GM18868 (cell line): ENCODE data around the gene PLCB3.
A peak's percentile ranks its signal among the peaks of the same experiment; 100 is the strongest.

Source experiments
- ATAC-seq: cut with Tn5 transposase; IDR thresholded peaks from one replicate; pipeline ENCODE4 v1.9.1; 2021; ENCODE audit warnings: mild to moderate bottlenecking, moderate library complexity; ENCODE audit not compliant: unreplicated experiment

Gene PLCB3

DNA sequence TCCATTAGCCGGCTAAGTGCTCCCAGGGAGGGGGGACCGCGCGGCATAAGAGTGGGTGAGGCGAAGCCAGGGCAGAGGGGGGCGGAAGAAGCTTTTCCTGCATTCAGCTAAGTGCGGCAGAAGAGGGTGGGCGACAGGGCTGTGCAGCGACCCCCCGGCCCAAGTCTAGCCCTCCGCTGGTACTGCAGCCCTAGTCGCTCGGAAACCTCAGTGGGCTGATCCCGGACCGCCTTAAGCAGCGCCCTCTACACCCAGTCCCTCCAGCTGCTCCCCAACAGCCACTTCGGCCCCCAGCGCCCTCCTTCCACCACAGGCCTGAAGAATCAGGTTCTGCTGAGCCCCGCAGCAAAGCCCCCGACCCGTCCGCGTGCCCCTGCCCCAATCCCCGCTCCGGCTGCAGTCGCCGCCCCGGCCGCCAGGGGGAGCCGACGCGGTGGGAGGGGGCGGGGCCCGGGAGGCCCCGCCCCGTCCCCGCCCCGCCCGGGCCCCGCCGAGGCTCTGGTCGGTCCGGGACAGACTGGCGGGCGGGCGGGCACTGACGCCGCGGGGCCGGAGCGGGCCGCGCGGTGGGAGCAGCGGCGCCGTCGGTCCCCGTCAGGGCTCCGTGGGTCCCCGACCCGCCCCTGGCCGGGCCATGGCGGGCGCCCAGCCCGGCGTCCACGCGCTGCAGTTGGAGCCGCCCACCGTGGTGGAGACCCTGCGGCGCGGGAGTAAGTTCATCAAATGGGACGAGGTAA is at the start of gene PLCB3:
TSS of gene PLCB3 (plus strand) at position 515 of the 737 bp plus-strand sequence. CDS start at position 635, 120 bp downstream.
- peak; percentile 52 for ATAC-seq

DNA sequence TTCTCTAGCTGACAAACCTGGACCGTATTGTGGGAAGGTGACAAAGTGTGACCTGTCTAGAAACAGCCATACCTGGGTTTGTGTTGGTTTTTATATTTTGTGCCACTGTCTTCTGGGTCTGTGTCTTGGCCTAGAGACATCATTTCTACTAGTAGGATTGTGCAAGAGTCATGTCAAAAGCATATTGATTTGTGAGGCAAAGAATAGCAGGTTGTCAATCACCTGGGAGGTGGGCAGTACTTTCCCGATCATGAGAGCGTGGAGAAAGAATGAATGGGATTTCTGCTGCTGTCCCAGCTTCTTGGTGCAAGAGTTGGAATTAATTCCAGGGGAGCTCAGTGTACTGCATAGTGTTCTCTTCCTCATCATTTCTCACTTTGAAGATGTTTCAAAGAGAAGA is 49.8 kb upstream of the PLCB3 start:
- ATAC-seq: no peak

DNA sequence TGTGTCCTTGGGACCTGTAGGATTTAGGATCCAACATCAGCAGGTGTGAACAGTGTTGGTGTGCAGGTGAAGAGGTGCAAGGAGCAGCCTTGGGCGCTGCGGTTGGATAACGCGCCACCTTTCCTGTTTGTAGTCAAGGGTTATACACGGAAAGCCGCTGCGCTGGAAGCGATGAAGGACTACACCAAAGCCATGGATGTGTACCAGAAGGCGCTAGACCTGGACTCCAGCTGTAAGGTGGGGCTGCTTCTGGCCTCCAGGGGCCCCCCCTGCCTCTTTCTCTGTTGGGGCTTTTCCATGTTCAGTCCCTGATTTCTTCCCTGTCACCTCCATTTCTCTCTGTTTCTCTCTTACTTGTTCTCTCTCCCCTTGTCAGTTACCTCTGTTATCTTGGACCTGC is 48.3 kb upstream of the PLCB3 start:
- ATAC-seq: no peak

DNA sequence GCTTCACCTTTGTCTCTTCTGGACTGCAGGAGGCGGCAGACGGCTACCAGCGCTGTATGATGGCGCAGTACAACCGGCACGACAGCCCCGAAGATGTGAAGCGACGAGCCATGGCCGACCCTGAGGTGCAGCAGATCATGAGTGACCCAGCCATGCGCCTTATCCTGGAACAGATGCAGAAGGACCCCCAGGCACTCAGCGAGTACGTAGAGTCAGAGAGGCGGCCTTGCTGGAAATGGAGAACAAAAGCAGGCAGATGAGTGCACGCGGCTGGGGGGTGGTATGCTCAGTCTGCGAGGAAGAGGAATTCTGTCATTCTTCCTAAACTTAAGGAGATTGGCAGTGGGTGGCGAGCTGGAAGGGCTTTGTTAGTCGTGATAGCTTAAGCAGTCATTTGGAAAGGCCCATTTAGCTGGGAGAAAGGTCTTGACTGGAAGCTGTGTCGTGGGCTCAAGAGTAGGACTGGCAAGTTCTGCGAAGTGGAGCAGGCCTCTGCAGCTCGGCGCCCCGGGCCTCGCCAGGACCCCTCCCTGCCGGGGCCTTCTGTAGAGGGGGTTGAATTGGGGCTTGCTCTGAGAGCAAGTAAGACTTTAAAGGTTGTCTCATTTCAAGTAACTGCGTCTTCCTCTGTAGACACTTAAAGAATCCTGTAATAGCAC is 47.8 kb upstream of the PLCB3 start:
- no peak for ATAC-seq

DNA sequence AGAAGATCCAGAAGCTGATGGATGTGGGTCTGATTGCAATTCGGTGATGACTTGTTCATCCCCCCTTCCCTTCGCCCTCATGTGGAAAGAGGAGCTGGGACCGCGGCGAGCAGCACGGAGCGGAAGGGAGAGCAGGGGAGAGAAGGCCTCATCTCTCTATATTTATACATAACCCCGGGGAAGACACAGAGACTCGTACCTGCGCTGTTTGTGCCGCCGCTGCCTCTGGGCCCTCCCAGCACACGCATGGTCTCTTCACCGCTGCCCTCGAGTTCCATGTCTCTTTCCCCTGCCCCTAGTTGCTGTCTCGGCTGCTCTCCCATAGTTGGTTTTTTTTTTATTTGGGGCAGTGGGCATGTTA is 47.3 kb upstream of the PLCB3 start:
- no peak for ATAC-seq

DNA sequence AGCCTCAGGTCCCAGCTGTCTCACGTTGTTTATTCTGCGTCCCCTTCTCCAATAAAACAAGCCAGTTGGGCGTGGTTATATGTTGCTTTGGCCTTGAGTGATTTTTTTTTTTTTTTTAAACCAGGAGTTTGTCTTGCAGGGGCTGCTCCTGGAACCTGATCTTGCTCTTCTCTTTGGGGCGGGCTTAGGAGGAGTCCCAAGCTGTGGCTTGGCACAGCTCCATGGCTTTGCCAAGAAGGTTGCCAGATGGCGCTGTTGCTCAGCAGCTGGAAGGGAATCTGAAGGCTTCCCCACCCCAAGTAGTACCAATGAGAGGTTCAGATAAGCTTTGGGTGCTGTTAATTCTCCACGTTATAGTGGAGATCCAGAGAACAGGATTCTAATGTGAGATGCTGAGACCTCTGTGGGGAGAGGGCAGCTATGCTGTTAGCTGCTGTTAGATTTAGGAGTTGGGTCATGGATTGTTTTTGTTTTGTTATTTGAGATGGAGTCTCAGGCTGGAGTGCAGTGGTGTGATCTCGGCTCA is 46.8 kb upstream of the PLCB3 start:
- ATAC-seq: no peak

DNA sequence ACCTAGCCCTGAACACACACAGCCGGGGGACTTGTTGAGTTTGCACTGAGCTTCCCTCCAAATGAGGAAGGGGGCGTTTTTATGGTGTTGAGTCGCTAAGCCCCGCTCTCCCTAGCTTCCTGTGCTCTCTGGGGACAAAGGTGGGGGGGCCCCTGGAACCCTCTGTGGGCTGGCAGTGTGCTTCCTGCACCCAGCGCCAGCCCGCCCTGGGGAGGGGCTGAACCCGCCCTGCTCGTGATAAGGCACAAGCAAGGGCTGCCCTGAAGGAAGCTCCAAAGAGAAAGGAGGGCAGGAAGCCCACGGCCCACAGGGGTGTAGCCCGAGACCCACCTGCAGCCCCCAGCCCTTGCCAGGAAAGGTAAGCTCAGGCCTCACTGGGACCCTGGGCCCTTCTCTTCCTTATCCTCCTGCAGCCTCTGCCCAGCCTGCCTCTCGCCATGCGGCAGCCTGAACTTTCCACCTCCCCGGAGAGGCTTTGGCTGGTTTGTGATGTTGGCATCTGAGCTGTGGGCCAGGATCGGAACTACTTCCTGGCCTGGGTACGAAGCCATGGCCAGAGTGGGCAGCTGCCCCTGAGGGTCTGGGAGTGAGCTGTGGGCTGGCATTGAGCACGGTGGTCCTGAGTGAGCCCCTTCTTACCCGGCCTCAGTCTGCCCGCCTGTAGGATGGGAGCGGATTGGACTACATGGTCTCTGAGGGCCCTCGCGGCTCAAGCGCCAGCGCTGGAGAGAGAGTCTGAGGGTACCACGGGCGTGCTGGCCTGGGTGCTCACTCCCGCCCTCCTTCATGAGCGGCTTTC is 44.7 kb upstream of the PLCB3 start, which contains the start of gene FERMT3:
TSS of gene FERMT3 (plus strand) at position 265 of the 799 bp plus-strand sequence. CDS start 644 bp downstream, outside the sequence.
- ATAC-seq: no peak

DNA sequence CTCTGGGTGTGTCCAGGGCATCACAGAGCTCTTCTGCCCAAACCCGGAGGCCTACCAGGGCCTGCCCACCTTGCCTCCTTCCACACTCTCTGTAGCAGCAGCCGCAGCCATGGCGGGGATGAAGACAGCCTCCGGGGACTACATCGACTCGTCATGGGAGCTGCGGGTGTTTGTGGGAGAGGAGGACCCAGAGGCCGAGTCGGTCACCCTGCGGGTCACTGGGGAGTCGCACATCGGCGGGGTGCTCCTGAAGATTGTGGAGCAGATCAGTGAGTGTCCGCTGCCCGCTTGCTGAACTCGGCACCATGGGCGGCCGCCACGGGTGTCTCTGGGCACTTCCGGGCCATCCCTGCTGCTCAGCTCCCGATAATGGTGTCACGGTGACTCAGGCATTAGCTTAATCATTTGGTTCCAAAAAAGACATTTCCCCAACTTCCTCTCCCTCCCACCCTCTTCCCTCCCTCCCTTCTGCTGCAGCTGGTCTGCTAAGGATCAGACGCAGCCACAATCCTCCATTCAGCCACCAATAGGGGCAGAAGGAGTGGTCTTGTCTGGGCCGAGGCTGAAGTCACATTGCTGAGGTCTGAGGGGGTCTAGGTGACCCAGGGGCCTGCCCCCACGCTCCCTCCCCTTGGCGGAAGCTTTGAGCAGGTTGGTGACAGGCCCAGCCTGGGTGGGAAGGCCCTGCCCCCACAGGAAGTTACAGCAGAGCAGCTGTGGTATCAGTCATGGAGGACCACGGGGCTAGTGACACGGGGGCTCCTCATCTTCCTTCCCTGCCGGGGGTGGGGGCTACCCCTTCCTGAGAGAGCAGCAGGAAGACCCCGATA is 43.9 kb upstream of the PLCB3 start:
- peak; percentile 51 for ATAC-seq

DNA sequence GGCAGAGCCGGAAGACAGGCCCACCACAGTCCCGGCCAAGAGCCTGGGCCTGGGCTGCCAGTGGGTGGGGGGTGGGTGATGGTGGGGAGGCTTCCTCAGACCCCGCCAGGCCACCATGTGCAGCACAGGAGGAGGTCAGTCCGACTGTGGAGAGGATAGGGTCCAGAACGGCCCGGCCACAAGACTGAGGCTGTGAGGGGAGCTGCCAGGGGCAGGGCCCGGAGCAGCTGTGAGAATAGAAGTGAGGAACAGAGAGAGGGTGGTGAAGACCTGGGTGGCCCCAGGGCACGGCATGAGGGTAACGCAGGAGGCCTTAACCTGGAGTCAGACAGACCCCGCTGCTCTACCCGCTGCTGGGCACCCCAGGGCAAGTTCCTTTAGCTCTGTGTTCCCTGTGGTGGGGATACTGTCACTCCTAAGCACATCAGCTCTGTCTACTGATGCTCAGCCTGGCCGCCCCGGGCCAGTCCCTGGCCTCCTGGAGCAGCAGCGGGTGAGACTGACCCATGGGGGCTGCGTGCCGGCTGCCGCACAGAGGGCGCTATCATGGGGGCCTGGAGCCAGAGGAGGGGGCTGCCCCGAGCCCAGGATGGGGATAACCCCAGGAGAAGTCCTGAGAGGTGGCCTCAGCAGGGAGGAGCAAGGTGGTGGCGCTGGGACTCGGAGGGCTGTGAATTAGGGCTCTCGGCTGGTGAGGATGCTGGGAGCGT is 43.1 kb upstream of the PLCB3 start:
- ATAC-seq: no peak

DNA sequence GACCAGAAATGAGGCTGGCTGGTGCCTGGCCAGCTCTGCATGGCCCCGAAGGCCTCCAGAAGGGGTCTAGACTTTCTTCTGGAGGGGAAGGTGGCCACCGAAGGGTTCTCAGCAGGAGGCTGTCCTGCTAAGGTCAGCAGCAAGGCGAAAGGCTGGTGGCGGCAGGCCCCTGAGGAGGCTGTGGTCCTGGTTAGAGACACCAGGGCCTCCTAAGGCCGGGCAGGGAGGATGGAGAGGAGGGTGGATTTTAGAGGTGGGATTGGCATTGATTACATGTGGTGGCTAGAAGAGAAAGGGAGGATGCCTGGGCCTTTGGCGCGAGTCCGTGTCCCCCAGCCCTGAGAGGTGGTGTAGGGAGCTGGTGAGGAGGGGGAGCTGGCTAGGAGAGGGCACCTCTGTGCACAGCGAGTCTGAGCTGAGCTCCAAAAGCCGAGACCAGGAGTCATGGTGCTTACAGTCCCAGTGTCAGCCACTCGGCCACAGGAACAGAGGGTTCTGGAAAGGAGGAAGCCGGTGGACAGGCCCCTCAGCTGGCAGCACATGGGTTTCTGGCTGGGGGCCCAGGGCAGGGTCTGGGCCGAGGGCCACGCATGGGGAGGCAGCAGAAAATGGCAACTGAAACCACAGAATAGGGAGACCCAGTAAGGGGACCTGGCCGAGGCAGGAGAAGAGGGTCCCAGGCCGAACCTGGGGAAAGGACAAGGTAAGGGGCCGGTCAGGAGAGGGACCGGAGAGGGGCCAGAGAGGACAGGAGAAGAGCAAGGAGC is 42.4 kb upstream of the PLCB3 start:
- no peak for ATAC-seq

DNA sequence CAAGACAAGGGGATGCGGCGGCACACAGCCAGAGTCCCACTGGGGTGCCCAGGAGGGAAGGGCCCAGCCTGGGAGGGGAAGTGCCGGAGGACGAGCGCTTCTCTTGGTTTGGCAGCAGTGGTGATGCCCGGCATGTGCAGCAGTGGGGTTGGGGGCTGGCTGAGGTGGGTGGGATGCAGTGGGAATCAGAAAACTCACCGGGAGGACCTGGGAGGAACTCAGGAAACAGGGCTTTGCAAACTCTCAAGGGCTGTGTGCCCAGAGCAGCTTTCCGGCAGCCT is 41.8 kb upstream of the PLCB3 start:
- no peak for ATAC-seq

DNA sequence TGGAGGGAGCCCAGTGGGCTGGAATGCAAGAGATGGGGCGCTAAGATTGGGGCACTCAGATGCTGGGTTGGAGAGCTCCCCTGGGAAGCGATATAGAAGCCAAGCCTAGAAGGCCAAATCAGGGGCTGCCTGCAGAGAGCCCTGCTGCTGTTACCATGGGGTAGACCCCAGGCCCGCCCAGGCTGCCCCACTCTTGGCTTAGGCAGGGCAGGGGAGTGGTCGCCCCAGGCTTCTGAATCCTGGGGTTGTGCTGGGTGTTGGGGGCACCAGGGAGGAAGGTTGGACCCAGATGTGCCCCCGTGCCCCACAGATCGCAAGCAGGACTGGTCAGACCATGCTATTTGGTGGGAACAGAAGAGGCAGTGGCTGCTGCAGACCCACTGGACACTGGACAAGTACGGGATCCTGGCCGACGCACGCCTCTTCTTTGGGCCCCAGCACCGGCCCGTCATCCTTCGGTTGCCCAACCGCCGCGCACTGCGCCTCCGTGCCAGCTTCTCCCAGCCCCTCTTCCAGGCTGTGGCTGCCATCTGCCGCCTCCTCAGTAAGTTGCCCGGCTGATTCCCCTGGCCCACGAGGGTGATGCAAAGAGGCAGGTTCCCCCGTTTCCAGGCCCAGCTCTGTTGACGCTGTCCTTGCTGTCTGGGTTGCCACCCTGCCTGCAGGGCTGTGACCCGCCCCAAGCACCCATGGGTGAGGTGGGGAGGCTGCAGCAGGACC is 40.9 kb upstream of the PLCB3 start:
- no peak for ATAC-seq

DNA sequence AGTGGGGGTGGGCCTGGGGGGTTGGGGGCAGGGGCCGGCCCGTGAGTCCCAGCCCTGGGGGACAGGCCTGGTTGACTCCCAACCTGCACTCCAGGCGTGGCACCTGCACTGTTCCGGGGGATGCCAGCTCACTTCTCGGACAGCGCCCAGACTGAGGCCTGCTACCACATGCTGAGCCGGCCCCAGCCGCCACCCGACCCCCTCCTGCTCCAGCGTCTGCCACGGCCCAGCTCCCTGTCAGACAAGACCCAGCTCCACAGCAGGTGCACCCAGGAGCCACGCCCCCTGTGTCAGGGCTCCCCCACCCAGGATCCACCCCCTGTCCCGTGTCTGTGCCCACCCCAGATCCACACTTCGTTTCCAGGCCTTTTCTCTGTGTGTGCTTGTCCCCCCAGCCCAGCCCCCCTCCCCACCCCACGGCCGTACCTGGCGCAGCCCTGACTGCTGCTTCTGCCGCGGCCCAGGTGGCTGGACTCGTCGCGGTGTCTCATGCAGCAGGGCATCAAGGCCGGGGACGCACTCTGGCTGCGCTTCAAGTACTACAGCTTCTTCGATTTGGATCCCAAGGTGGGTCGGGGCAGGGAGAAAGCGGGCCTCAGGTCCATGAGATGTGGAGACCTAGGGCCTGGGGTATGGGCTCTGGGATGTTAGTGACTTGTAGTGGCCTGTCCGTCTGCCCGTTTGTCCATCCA is 40.0 kb upstream of the PLCB3 start:
- no peak for ATAC-seq

DNA sequence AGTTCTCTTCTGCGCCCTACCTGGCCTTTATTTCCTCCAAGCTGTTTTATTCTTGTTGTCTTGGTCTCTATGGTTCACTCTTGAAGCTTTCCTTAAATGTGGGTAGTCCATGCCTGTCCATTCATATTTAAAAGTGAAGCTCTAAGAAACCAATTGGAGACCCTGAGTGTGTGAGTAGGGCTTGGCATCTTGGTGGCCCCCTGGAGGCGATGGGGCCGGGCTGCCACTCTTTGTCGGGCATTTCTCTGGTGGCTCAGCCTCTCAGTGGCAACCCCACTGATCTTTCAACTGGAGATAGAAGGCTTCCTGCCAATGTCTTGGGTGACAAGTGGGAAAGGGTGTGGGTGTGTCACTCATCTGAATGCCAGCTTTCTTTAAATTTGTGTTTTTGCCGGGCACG is 34.5 kb upstream of the PLCB3 start:
- no peak for ATAC-seq

DNA sequence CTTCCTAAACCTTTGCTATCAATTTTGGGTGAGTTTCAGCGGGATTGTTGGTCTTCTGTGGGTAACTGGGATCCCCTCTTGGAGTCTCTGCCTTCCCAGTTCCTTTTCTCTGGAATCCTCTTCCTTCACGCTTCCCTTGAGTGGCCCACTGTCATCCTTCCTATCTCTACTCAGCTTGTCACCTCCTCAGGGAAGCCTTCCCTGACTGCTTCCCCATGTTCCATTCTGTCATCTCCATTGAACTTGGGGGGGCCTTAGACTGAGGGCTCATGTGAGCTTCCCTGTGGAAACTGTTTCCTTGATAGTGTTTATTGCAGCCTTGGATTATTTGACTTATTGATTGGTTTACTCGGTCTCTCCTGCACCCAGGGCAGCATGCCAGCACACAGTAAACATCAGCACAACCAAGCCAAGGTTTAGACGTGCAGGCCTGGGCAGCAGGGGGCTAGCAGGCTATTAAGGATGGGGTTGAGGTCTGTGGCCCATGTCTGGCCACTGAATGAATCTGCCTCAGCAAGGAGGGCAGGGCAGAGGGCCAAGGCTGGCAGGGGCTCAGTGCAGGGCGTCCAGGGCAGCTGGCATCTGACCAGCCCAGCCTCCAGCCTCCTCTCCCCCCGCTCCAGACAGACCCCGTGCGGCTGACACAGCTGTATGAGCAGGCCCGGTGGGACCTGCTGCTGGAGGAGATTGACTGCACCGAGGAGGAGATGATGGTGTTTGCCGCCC is 32.5 kb upstream of the PLCB3 start:
- ATAC-seq: no peak

DNA sequence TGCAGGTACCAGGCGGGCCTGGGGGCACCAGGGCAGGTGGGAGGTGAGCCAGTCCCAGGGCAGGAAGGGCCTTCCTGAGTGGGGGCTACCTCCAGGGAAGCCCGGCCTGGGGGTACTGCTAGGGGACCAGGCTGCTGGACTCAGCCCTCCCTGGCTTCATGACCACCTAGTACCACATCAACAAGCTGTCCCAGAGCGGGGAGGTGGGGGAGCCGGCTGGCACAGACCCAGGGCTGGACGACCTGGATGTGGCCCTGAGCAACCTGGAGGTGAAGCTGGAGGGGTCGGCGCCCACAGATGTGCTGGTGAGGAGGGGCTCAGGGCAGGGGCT is 32.0 kb upstream of the PLCB3 start:
- no peak for ATAC-seq

DNA sequence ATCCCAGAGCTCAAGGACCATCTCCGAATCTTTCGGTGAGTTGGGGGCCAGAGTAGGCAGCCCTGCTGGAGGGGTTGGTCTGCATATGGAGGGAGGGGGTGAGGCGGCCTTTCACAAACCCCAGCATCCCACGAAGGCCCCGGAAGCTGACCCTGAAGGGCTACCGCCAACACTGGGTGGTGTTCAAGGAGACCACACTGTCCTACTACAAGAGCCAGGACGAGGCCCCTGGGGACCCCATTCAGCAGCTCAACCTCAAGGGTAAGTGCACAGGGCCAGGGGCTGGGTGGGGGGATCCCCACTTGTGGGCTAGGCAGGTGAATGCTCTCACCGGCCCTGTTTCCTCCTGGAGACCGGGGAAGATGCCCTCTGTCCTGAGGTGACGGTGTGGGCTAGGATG is 31.6 kb upstream of the PLCB3 start:
- no peak for ATAC-seq

DNA sequence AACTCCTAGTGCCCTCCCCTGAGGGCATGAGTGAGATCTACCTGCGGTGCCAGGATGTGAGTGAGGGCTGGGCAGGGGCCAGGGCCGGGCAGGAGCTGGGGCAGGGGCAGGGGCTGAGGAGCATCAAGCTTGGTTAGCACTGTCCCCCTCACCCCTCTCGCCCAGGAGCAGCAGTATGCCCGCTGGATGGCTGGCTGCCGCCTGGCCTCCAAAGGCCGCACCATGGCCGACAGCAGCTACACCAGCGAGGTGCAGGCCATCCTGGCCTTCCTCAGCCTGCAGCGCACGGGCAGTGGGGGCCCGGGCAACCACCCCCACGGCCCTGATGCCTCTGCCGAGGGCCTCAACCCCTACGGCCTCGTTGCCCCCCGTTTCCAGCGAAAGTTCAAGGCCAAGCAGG is 31.1 kb upstream of the PLCB3 start:
- no peak for ATAC-seq
